Activated T-helper 2 cell treated with anti-CD3 and anti-CD28 coated beads, Interferon-gamma antibody, Interleukin-2, Interleukin-4, amounts not matched to agents 10 μg/mL and 5 μg/mL and 100 μg/mL, durations not matched to agents 14 hours and 24 hours and 36 hours (primary cell): Measurements from ENCODE around the gene PLEKHA5. TPM values are rescaled to one million over a fixed set of nuclear protein-coding genes. Genes with fewer than 3 reads are reported as not detected.
"Not testable (repeated sequence)": the region's sequence is repeated elsewhere in the genome, so short reads cannot be mapped to it uniquely, and the experiment has no call there.

Experiments used
- DNase-seq: peaks from one replicate; pipeline ENCODE4 v3.0.0; 2021; ENCODE audit warnings: low spot score
- H3K27ac Mint-ChIP-seq: one replicate; pipeline ENCODE4 v1.8.0; 2021; ENCODE audit warnings: mixed read lengths
- H3K27me3 Mint-ChIP-seq: one replicate; pipeline ENCODE4 v1.8.0; 2021; ENCODE audit warnings: low read depth, mixed read lengths
- H3K36me3 Mint-ChIP-seq: one replicate; pipeline ENCODE4 v1.8.0; 2021; ENCODE audit warnings: low read depth, mixed read lengths
- H3K4me1 Mint-ChIP-seq: one replicate; pipeline ENCODE4 v1.8.0; 2021; ENCODE audit warnings: low read depth, mixed read lengths
- H3K4me3 Mint-ChIP-seq: one replicate; pipeline ENCODE4 v1.8.0; 2021; ENCODE audit warnings: low read depth, mild to moderate bottlenecking, moderate library complexity, mixed read lengths
- H3K9me3 Mint-ChIP-seq: one replicate; pipeline ENCODE4 v1.8.0; 2021; ENCODE audit warnings: mixed read lengths
- intact Hi-C: fragments of 100-400 bp; cut with micrococcal nuclease; formaldehyde crosslinking; loops from one replicate; pipeline ENCODE4 v1.15.1; 2023
- total RNA-seq: library from RNA; stranded (reverse); gene quantifications from 2 replicates; pipeline ENCODE4 v1.2.3, GENCODE V29; 2022

Gene PLEKHA5
- total RNA-seq, 1 donor from 2014 or later = 3.2 TPM

GRCh38 chr12:19326102-19326501, 196.6 kb downstream of the PLEKHA5 start:
- Mint-ChIP-seq H3K9me3 (no peaks in the 10 kb centered on the region), H3K4me1 (no peaks in the 10 kb centered on the region), H3K36me3 (no peaks in the 10 kb centered on the region), H3K27me3 (no peaks in the 10 kb centered on the region), H3K4me3 (no peak overlapping the region), H3K27ac (no peak overlapping the region)
- no peak for DNase-seq
- intact Hi-C loops = no loop called here

GRCh38 chr12:19332196-19332595, 202.7 kb downstream of the PLEKHA5 start:
- Mint-ChIP-seq H3K36me3 (no peaks in the 10 kb centered on the region), H3K9me3 (no peaks in the 10 kb centered on the region), H3K4me3 (no peak overlapping the region), H3K4me1 (no peaks in the 10 kb centered on the region), H3K27ac (no peak overlapping the region), H3K27me3 (no peaks in the 10 kb centered on the region)
- intact Hi-C loops = no loop called here
- DNase-seq = no peak

- DNase-seq = no peak
- Mint-ChIP-seq H3K4me1 (no peaks in the 10 kb centered on the region), H3K36me3 (no peaks in the 10 kb centered on the region), H3K27ac (no peak overlapping the region), H3K9me3 (peaks cover 6% of the 10 kb centered on the region), H3K27me3 (no peaks in the 10 kb centered on the region), H3K4me3 (no peak overlapping the region)
- intact Hi-C loops = no loop called here
Measured at GRCh38 chr12:19338405-19338804, 208.9 kb downstream of the PLEKHA5 start.

DNA sequence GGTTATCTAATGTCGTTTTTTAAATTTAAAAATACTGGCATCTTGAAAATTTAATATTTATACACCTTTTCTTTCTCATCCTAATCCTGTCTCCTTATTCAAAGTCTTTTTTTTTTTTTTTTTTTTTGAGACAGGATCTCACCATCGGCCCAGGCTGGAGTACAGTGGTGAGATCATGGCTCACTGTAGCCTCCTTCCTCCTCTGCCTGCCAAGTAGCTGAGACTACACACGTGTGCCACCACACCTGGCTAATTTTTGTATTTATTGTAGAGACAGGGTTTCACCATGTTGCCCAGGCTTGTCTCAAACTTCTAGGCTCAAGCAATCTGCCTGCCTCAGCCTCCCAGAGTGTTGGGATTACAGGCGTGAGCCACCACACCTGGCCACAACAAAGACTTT, 221.3 kb downstream of the PLEKHA5 start:
- H3K4me3 Mint-ChIP-seq, intact Hi-C loops, H3K27me3 Mint-ChIP-seq, H3K9me3 Mint-ChIP-seq, H3K27ac Mint-ChIP-seq, DNase-seq, H3K4me1 Mint-ChIP-seq, H3K36me3 Mint-ChIP-seq: not testable (repeated sequence)

GRCh38 chr12:19351346-19351745, 221.8 kb downstream of the PLEKHA5 start:
- Mint-ChIP-seq H3K4me1 (no peaks in the 10 kb centered on the region), H3K36me3 (peaks cover 3% of the 10 kb centered on the region), H3K27me3 (no peaks in the 10 kb centered on the region), H3K4me3 (no peak overlapping the region), H3K27ac (no peak overlapping the region), H3K9me3 (peaks cover 3% of the 10 kb centered on the region)
- no peak for DNase-seq
- intact Hi-C loops = no loop called here

DNA sequence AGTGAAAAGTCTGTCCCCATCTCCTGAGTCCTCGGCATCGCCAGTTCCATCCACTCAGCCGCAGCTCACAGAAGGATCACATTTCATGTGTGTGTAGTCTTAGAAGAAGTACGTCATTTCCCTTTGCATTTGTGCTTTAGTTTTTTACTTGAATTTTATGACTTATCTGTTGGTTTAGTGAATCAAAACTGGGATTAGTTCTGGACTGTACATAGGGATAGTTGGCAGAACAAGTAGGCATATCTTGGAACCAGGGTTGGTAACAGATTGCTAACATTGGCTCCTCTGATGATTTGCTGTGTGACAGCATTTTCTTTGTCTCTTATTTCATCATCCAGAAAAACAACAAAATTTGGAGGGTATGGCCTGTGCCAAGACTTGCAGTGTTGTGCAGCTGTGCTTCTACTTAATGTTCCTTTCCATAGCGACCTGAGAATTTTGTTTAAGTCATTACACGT, 240.2 kb downstream of the PLEKHA5 start:
- H3K27ac Mint-ChIP-seq = no peak overlapping the region
- no peaks in the 10 kb centered on the region for H3K27me3 Mint-ChIP-seq
- DNase-seq = no peak
- H3K4me1 Mint-ChIP-seq = peaks cover 4% of the 10 kb centered on the region
- intact Hi-C loops = no loop called here
- H3K4me3 Mint-ChIP-seq = no peak overlapping the region
- no peaks in the 10 kb centered on the region for H3K36me3 Mint-ChIP-seq
- H3K9me3 Mint-ChIP-seq = no peaks in the 10 kb centered on the region

DNA sequence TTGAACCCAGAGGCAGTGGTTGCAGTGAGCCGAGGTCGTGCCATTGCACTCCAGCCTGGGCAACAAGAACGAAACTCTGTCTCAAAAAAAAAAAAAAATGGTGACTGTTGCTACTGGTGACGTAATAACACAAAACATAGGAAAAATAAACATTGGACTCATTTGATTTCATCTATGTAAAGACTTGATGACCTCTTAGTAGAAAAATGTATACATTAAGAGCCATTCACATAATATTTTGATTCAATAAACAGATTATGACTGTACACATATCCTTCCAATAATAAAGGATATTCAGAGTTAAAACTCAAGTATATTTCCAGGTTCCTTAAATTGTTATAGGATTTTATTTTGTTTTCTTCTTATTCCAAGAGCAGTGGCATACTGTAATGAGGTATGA, 244.1 kb downstream of the PLEKHA5 start:
- H3K9me3 Mint-ChIP-seq = no peaks in the 10 kb centered on the region
- no peak overlapping the region for H3K27ac Mint-ChIP-seq
- no peaks in the 10 kb centered on the region for H3K27me3 Mint-ChIP-seq
- intact Hi-C loops = no loop called here
- H3K4me1 Mint-ChIP-seq = no peaks in the 10 kb centered on the region
- no peak overlapping the region for H3K4me3 Mint-ChIP-seq
- H3K36me3 Mint-ChIP-seq = no peaks in the 10 kb centered on the region
- DNase-seq = no peak

DNA sequence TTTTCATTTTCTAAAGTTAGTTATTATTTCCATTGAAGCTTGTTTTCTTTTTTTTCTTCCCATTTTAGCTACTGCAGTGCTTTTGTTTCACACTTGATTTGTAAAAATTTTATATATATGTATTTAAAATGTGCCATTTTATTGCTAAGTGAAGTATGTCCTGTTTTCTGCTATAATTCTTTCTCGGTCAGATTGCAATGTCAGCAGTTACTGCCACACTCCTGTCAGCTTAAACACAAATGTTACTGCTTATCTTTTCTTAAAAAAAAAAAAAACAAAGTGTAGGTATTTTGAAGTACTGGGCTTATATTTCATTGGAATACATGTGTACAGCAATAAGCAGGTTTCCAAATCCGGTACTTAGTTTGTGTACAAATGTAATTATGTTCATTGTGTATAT, 246.4 kb downstream of the PLEKHA5 start:
- Mint-ChIP-seq H3K36me3 (no peaks in the 10 kb centered on the region), H3K9me3 (no peaks in the 10 kb centered on the region), H3K27me3 (no peaks in the 10 kb centered on the region), H3K4me3 (no peak overlapping the region), H3K27ac (no peak overlapping the region), H3K4me1 (no peaks in the 10 kb centered on the region)
- intact Hi-C loops = no loop called here
- no peak for DNase-seq

DNA sequence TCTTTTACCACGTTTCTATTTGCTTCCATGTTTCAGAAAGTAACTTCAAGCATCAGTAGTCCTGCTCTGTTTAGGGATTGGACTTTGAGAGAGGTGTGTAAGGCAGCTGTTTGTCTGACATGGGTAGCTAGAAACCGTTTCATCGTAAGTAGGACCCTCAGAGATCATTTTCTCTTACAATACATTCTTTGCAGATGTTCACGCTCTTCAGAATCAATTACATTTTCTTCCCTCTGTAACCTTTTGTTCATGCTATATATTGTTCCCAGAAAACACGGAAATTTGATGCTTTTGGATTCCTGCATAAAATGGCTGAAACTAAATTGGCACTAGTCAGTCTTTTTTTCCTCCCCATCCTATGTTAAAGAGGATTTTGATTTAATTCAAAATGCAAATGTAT, 247.2 kb downstream of the PLEKHA5 start:
- no peak for DNase-seq
- intact Hi-C loops = no loop called here
- Mint-ChIP-seq H3K9me3 (no peaks in the 10 kb centered on the region), H3K4me1 (no peaks in the 10 kb centered on the region), H3K27ac (no peak overlapping the region), H3K36me3 (no peaks in the 10 kb centered on the region), H3K4me3 (no peak overlapping the region), H3K27me3 (no peaks in the 10 kb centered on the region)

- no peak for DNase-seq
- intact Hi-C loops = loop anchor here (1.0 kb wide), 1 partner anchor 49 kb away; no protein-coding TSS in a partner anchor
- Mint-ChIP-seq H3K36me3 (no peaks in the 10 kb centered on the region), H3K27ac (peak overlapping the region; percentile 16), H3K4me1 (peaks cover 5% of the 10 kb centered on the region), H3K4me3 (no peak overlapping the region), H3K27me3 (no peaks in the 10 kb centered on the region), H3K9me3 (no peaks in the 10 kb centered on the region)
Measured at GRCh38 chr12:19382111-19382526, 252.6 kb downstream of the PLEKHA5 start.

DNA sequence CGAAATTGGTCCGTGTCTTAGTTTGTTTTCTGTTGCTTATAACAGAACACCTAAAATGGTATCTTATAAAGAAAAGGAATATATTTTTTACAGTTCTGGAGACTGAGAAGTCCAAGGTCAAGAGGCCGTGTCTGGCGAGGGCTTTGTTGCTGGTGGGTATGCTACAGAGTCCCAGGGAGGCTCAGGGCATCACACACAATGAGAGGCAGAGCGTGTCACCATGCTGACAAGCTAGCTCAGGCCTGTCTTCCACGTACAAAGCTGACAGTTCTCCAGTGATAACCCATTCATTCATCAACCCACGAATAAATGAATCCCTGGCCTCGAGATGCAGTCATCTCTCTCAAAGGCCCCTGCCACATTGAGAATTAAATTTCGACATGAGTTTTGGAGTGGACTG, 253.0 kb downstream of the PLEKHA5 start:
- Mint-ChIP-seq H3K27ac (peak overlapping the region; percentile 16), H3K4me1 (peaks cover 5% of the 10 kb centered on the region), H3K36me3 (no peaks in the 10 kb centered on the region), H3K27me3 (no peaks in the 10 kb centered on the region), H3K4me3 (no peak overlapping the region), H3K9me3 (no peaks in the 10 kb centered on the region)
- intact Hi-C loops = loop anchor here (1.0 kb wide), 1 partner anchor 49 kb away; no protein-coding TSS in a partner anchor
- no peak for DNase-seq

GRCh38 chr12:19387161-19387560, 257.6 kb downstream of the PLEKHA5 start:
- no peak overlapping the region for H3K4me3 Mint-ChIP-seq
- H3K36me3 Mint-ChIP-seq = no peaks in the 10 kb centered on the region

DNA sequence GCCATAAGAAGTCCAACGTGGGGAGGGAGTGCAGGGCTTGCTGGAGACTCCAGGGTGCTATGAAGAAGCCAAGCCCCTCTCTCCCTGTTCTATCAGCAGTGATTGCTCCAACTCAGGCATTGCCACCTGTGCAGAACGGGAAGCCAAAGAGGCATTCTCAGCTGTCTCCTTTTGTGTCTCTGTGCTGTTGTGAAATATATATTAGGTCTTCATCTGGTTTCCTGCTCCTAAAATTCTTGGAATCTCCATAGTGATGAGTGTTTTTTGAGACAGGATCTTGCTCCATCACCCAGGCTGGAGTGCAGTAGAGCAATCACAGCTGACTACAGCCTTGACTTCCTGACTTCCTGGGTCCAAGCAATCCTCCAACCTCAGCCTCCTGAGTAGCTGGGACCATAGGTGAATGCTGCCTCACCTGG, 258.6 kb downstream of the PLEKHA5 start:
- intact Hi-C loops = no loop called here
- Mint-ChIP-seq H3K9me3 (no peaks in the 10 kb centered on the region), H3K27me3 (no peaks in the 10 kb centered on the region), H3K4me1 (no peaks in the 10 kb centered on the region), H3K27ac (no peak overlapping the region), H3K36me3 (no peaks in the 10 kb centered on the region), H3K4me3 (no peak overlapping the region)
- DNase-seq = no peak

More at GRCh38 chr12:19387161-19387560, 257.6 kb downstream of the PLEKHA5 start:
- intact Hi-C loops = no loop called here
- no peak for DNase-seq
- Mint-ChIP-seq H3K27me3 (no peaks in the 10 kb centered on the region), H3K27ac (no peak overlapping the region), H3K9me3 (no peaks in the 10 kb centered on the region), H3K4me1 (peaks cover 3% of the 10 kb centered on the region)

- intact Hi-C loops = no loop called here
- no peak overlapping the region for H3K4me3 Mint-ChIP-seq
Measured at GRCh38 chr12:19390051-19390598, 260.6 kb downstream of the PLEKHA5 start.

More at GRCh38 chr12:19390051-19390598, 260.6 kb downstream of the PLEKHA5 start:
- Mint-ChIP-seq H3K4me1 (no peaks in the 10 kb centered on the region), H3K36me3 (no peaks in the 10 kb centered on the region), H3K27me3 (no peaks in the 10 kb centered on the region), H3K27ac (no peak overlapping the region), H3K9me3 (no peaks in the 10 kb centered on the region)
- no peak for DNase-seq
